Ovary (tissue), 9 donors: ENCODE data around the gene PPP1R37. TPM values are rescaled to one million over a fixed set of nuclear protein-coding genes. Genes with fewer than 3 reads are reported as not detected.

ENCODE experiments used
- DNase-seq, 5 donors: peaks; one replicate each; pipeline ENCODE4 v3.0.0-alpha.2; 2019 to 2020
- H3K27ac ChIP-seq, 2 donors: fragments of 200-600 bp; one replicate each; pipeline versions ENCODE4 v1.5.1 to v1.8.0; 2019 to 2022
- H3K27me3 ChIP-seq: fragments of 200-600 bp; one replicate; pipeline ENCODE4 v1.8.0; 2022
- H3K36me3 ChIP-seq: fragments of 200-600 bp; sonication (generic); one replicate; pipeline ENCODE4 v1.5.1; 2019
- H3K4me1 ChIP-seq: one replicate; pipeline ENCODE4 v1.8.1; 2013; ENCODE audit warnings: mild to moderate bottlenecking, moderate library complexity; ENCODE audit not compliant: insufficient read depth
- H3K4me3 ChIP-seq: fragments of 200-600 bp; sonication (generic); one replicate; pipeline ENCODE4 v1.5.1; 2017
- H3K9me3 ChIP-seq, 2 donors: fragments of 200-600 bp in 1 of 2; sonication (generic) in 1 of 2; one replicate each; pipeline versions ENCODE4 v1.5.1 to v1.8.1; 2013 to 2019; ENCODE audit warnings: mild to moderate bottlenecking in 1 of 2, moderate library complexity in 1 of 2
- EP300 ChIP-seq: sonication (generic); formaldehyde crosslinking; IDR thresholded peaks from one replicate; pipeline ENCODE4 v1.6.1; 2017; ENCODE audit warnings: antibody characterized with exemption
- POLR2A ChIP-seq: fragments of 450-650 bp; IDR thresholded peaks from one replicate; pipeline ENCODE4 v1.6.1; 2017; ENCODE audit warnings: antibody characterized with exemption, mild to moderate bottlenecking, moderate library complexity
- WGBS, 3 donors: extraction: QIAGEN DNeasy Blood & Tissue Kit in 1 of 3; methylation state at CpG; one replicate each; pipeline versions ENCODE4 v1.1.5 to v1.1.7; 2013 to 2017; 5-methylcytosine and 5-hydroxymethylcytosine counted together
- intact Hi-C, 4 donors: fragments of 100-400 bp; cut with DNase I; formaldehyde crosslinking; loops; one replicate each; pipeline versions ENCODE4 v1.11.0 to v1.15.1; 2022 to 2023
- polyA plus RNA-seq, 2 donors: library from polyadenylated mRNA; stranded (reverse); fragments of 200-250 nt in 1 of 2; fragments of 350-450 nt in 1 of 2; fragmentation: Illumina TruSeq in 1 of 2; extraction: RNeasy Lipid Tissue Mini Kit (QIAGEN cat#74804) in 1 of 2; gene quantifications; one replicate each; pipeline ENCODE4 v1.2.3, GENCODE V29; 2013 to 2014
- small RNA-seq: library from RNA; depleted of rRNA; stranded (forward); fragments of <200 nt; gene quantifications from one replicate; pipeline ENCODE3, GENCODE V24; 2016
- total RNA-seq, 7 donors: library from RNA; depleted of rRNA in 2 of 7; stranded (reverse); fragments of >200 nt in 2 of 7; fragmentation: NEBNext Ultra II Directional in 3 of 7; extraction: Animal tissue kit (Norgen Biotek cat#: 25700) in 3 of 7; gene quantifications; one replicate each; pipeline versions ENCODE4 v1.1.0 to v1.2.4, GENCODE V29; 2016 to 2023
- TF ChIP-seq, protein P1 (sequence below), 3 donors: fragments of 450-650 bp in 2 of 3; fragments of 200-600 bp in 1 of 3; IDR thresholded peaks; one replicate each; pipeline versions ENCODE4 v1.5.1 to v1.8.0; 2016 to 2022; ENCODE audit warnings: antibody characterized with exemption in 3 of 3, mild to moderate bottlenecking in 1 of 3
- donor health status: DM: no; HTN: no; CAD: no; lungs with moderate emphysema.
- donor health status: DM: no; HTN: no; CAD: no.
- donor health status: Bipolar disorder and iron deficiency.
- donor health status: DM: yes; HTN: yes; CAD: no.
- donor health status: DM: no; HTN: no; CAD: no.
- donor health status: DM: yes; HTN: yes; CAD: no.

PPP1R37 gene
- total and polyA plus RNA-seq, 9 donors = 5.5 to 28.4 (median 20.2) TPM

DNA sequence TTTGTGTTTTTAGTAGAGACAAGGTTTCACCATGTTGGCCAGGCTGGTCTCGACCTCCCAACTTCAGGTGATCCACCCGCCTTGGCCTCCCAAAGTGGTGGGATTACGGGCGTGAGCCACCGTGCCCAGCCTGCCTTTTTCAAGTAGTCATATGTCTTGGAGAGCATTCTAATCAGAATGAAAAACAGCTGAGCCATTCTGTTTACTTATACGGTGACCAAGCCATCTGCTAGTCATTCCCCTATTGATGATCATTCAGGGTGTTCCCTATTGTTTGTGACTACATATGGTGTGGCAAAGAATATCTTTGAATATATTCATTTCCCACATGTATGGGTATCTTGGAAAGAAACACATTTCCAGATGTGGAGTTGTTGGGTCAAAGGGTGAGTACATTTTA is 102.8 kb downstream of the PPP1R37 start:
- WGBS, 3 donors = 84 to 96% (median 92%) methylated on average over 6 of the region's 6 CpGs
- intact Hi-C loops = no loop called here
- TF ChIP-seq, protein P1, sequence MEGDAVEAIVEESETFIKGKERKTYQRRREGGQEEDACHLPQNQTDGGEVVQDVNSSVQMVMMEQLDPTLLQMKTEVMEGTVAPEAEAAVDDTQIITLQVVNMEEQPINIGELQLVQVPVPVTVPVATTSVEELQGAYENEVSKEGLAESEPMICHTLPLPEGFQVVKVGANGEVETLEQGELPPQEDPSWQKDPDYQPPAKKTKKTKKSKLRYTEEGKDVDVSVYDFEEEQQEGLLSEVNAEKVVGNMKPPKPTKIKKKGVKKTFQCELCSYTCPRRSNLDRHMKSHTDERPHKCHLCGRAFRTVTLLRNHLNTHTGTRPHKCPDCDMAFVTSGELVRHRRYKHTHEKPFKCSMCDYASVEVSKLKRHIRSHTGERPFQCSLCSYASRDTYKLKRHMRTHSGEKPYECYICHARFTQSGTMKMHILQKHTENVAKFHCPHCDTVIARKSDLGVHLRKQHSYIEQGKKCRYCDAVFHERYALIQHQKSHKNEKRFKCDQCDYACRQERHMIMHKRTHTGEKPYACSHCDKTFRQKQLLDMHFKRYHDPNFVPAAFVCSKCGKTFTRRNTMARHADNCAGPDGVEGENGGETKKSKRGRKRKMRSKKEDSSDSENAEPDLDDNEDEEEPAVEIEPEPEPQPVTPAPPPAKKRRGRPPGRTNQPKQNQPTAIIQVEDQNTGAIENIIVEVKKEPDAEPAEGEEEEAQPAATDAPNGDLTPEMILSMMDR (IDR thresholded peaks at IDR 0.05) = no peak
- TF ChIP-seq POLR2A (no peak), EP300 (no peak)

More for the DNA sequence above, 102.8 kb downstream of the PPP1R37 start:
- H3K9me3 ChIP-seq = no peaks in the 10 kb centered on the region
- no peak for DNase-seq
- no peaks in the 10 kb centered on the region for H3K27me3 ChIP-seq
- H3K36me3 ChIP-seq = no peaks in the 10 kb centered on the region
- H3K27ac ChIP-seq = no peak overlapping the region
- H3K4me3 ChIP-seq = no peak overlapping the region
- H3K4me1 ChIP-seq = no peaks in the 10 kb centered on the region

Small RNA genes within 50 kb of the gene (small RNA-seq; reads per million reads assigned to genes)
- gene RNU6-611P = not detected

Other genes starting within 250 kb of the PPP1R37 start
- 100 to 1,000 TPM in 1 of 7 donors, 10 to 100 TPM in 6; 37.8 to 185 (median 71.8) TPM for gene NECTIN2, start 246.9 kb upstream of the PPP1R37 start, total RNA-seq
- 10 to 100 TPM; 40.3 to 76.3 TPM for gene NECTIN2, start 246.9 kb upstream of the PPP1R37 start, polyA plus RNA-seq
- gene TOMM40, start 201.9 kb upstream of the PPP1R37 start, total RNA-seq = 10 to 100 TPM; 23.5 to 63.9 (median 43.7) TPM
- gene TOMM40, start 201.9 kb upstream of the PPP1R37 start, polyA plus RNA-seq = 10 to 100 TPM; 11.1 to 23.1 TPM
- gene APOE, start 187.4 kb upstream of the PPP1R37 start, total RNA-seq = 100 to 1,000 TPM; 138 to 799 (median 455) TPM
- gene APOE, start 187.4 kb upstream of the PPP1R37 start, polyA plus RNA-seq = 100 to 1,000 TPM; 124 to 934 TPM
- gene APOC1, start 178.6 kb upstream of the PPP1R37 start, total RNA-seq = 100 to 1,000 TPM in 1 of 7 donors, 10 to 100 TPM in 6; 14.4 to 104 (median 45.0) TPM
- 100 to 1,000 TPM in 1 of 2 donors, 10 to 100 TPM in 1; 96.5 to 625 TPM for gene APOC1, start 178.6 kb upstream of the PPP1R37 start, polyA plus RNA-seq
- under 1 TPM in 1 of 7 donors, not detected in 6; 0.57 TPM for gene APOC4, start 150.9 kb upstream of the PPP1R37 start, total RNA-seq
- not detected for gene APOC4, start 150.9 kb upstream of the PPP1R37 start, polyA plus RNA-seq
- 1 to 10 TPM in 2 of 7 donors, under 1 TPM in 1, not detected in 4; 0.32 to 1.6 (median 1.1) TPM for gene APOC2, start 147.1 kb upstream of the PPP1R37 start, total RNA-seq
- gene APOC2, start 147.1 kb upstream of the PPP1R37 start, polyA plus RNA-seq = 1 to 10 TPM in 1 of 2 donors, under 1 TPM in 1; 0.34 to 5.5 TPM
- 100 to 1,000 TPM in 1 of 7 donors, 10 to 100 TPM in 6; 36.4 to 103 (median 82.0) TPM for gene CLPTM1, start 137.8 kb upstream of the PPP1R37 start, total RNA-seq
- 10 to 100 TPM; 68.8 to 71.6 TPM for gene CLPTM1, start 137.8 kb upstream of the PPP1R37 start, polyA plus RNA-seq
- gene RELB, start 91.7 kb upstream of the PPP1R37 start, total RNA-seq = 10 to 100 TPM in 5 of 7 donors, 1 to 10 TPM in 2; 5.4 to 23.2 (median 10.4) TPM
- gene RELB, start 91.7 kb upstream of the PPP1R37 start, polyA plus RNA-seq = 1 to 10 TPM; 3.0 to 7.1 TPM
- 100 to 1,000 TPM in 2 of 7 donors, 10 to 100 TPM in 5; 52.3 to 113 (median 80.3) TPM for gene CLASRP, start 54.1 kb upstream of the PPP1R37 start, total RNA-seq
- gene CLASRP, start 54.1 kb upstream of the PPP1R37 start, polyA plus RNA-seq = 10 to 100 TPM; 29.5 to 82.1 TPM
- gene ZNF296, start 16.7 kb upstream of the PPP1R37 start, total RNA-seq = 1 to 10 TPM in 1 of 7 donors, under 1 TPM in 6; 0.24 to 2.4 (median 0.52) TPM
- gene ZNF296, start 16.7 kb upstream of the PPP1R37 start, polyA plus RNA-seq = under 1 TPM in 1 of 2 donors, not detected in 1; 0.29 TPM
- 10 to 100 TPM; 10.4 to 16.0 (median 12.1) TPM for gene GEMIN7, start 13.9 kb upstream of the PPP1R37 start, total RNA-seq
- gene GEMIN7, start 13.9 kb upstream of the PPP1R37 start, polyA plus RNA-seq = 10 to 100 TPM in 1 of 2 donors, 1 to 10 TPM in 1; 9.7 to 11.7 TPM
- under 1 TPM; 0.15 to 0.57 (median 0.20) TPM for gene NKPD1, start 67.8 kb downstream of the PPP1R37 start, total RNA-seq
- under 1 TPM in 1 of 2 donors, not detected in 1; 0.11 TPM for gene NKPD1, start 67.8 kb downstream of the PPP1R37 start, polyA plus RNA-seq
- gene TRAPPC6A, start 85.1 kb downstream of the PPP1R37 start, total RNA-seq = 10 to 100 TPM; 14.2 to 32.9 (median 23.4) TPM
- gene TRAPPC6A, start 85.1 kb downstream of the PPP1R37 start, polyA plus RNA-seq = 10 to 100 TPM in 1 of 2 donors, 1 to 10 TPM in 1; 1.8 to 33.7 TPM
- 10 to 100 TPM in 4 of 7 donors, 1 to 10 TPM in 3; 4.1 to 12.6 (median 11.9) TPM for gene BLOC1S3, start 85.6 kb downstream of the PPP1R37 start, total RNA-seq
- gene BLOC1S3, start 85.6 kb downstream of the PPP1R37 start, polyA plus RNA-seq = 10 to 100 TPM in 1 of 2 donors, 1 to 10 TPM in 1; 5.2 to 11.3 TPM
- gene EXOC3L2, start 152.2 kb downstream of the PPP1R37 start, total RNA-seq = 1 to 10 TPM in 5 of 7 donors, under 1 TPM in 1, not detected in 1; 0.80 to 3.2 (median 1.4) TPM
- 1 to 10 TPM in 1 of 2 donors, under 1 TPM in 1; 0.63 to 1.4 TPM for gene EXOC3L2, start 152.2 kb downstream of the PPP1R37 start, polyA plus RNA-seq
- 10 to 100 TPM; 14.2 to 53.3 (median 43.1) TPM for gene MARK4, start 158.1 kb downstream of the PPP1R37 start, total RNA-seq
- 10 to 100 TPM; 24.6 to 51.5 TPM for gene MARK4, start 158.1 kb downstream of the PPP1R37 start, polyA plus RNA-seq
- under 1 TPM in 3 of 7 donors, not detected in 4; 0.55 to 0.85 (median 0.78) TPM for gene CKM, start 229.7 kb downstream of the PPP1R37 start, total RNA-seq
- under 1 TPM; 0.10 to 0.52 TPM for gene CKM, start 229.7 kb downstream of the PPP1R37 start, polyA plus RNA-seq
- gene KLC3, start 247.6 kb downstream of the PPP1R37 start, total RNA-seq = 1 to 10 TPM in 1 of 7 donors, under 1 TPM in 2, not detected in 4; 0.30 to 7.1 (median 0.41) TPM
- gene KLC3, start 247.6 kb downstream of the PPP1R37 start, polyA plus RNA-seq = under 1 TPM in 1 of 2 donors, not detected in 1; 0.30 TPM